Transverse colon (tissue), 4 donors: Measurements from ENCODE around the gene SLC39A7. TPM values are rescaled to one million over a fixed set of nuclear protein-coding genes. Genes with fewer than 3 reads are reported as not detected.

Experiments
- DNase-seq: peaks from one replicate; pipeline ENCODE4 v3.0.0-alpha.2; 2019
- H3K27ac ChIP-seq, 4 donors: fragments of 200-600 bp; sonication (generic); 2 replicates each; pipeline ENCODE4 v1.5.1; 2016 to 2018; ENCODE audit warnings: inconsistent platforms in 4 of 4
- H3K27me3 ChIP-seq: fragments of 200-600 bp; sonication (generic); 2 replicates; pipeline ENCODE4 v1.5.1; 2017; ENCODE audit warnings: inconsistent platforms
- H3K36me3 ChIP-seq, 4 donors: fragments of 200-600 bp; sonication (generic); 2 replicates each; pipeline ENCODE4 v1.5.1; 2017 to 2019; ENCODE audit warnings: inconsistent platforms in 4 of 4
- H3K4me1 ChIP-seq, 4 donors: fragments of 200-600 bp; sonication (generic); 2 replicates each; pipeline ENCODE4 v1.5.1; 2017 to 2020; ENCODE audit warnings: inconsistent platforms in 4 of 4
- H3K4me3 ChIP-seq, 4 donors: fragments of 200-600 bp; sonication (generic); 1 replicate in 1 of 4; 2 replicates in 3 of 4; pipeline versions ENCODE4 v1.5.1 to v1.6.1; 2017 to 2019; ENCODE audit warnings: inconsistent platforms in 4 of 4
- H3K9me3 ChIP-seq, 2 donors: fragments of 200-600 bp; sonication (generic); 2 replicates each; pipeline ENCODE4 v1.5.1; 2017 to 2019; ENCODE audit warnings: inconsistent platforms in 2 of 2
- CTCF ChIP-seq, 5 experiments: fragments of 200-600 bp in 3 of 5; fragments of 450-650 bp in 2 of 5; sonication (generic) in 3 of 5; IDR thresholded peaks; 1 replicate in 2 of 5; 2 replicates in 3 of 5; pipeline ENCODE4 v1.5.1; 2016 to 2017; ENCODE audit warnings: antibody characterized with exemption in 5 of 5, inconsistent platforms in 3 of 5, mild to moderate bottlenecking in 2 of 5, moderate library complexity in 1 of 5
- EP300 ChIP-seq: sonication (generic); formaldehyde crosslinking; IDR thresholded peaks from one replicate; pipeline ENCODE4 v1.6.1; 2017; ENCODE audit warnings: antibody characterized with exemption, low read depth
- POLR2A ChIP-seq: fragments of 450-650 bp; IDR thresholded peaks from one replicate; pipeline ENCODE4 v1.6.1; 2016; ENCODE audit warnings: antibody characterized with exemption, mild to moderate bottlenecking, moderate library complexity
- POLR2AphosphoS5 ChIP-seq, 3 donors: sonication (generic); formaldehyde crosslinking; IDR thresholded peaks; one replicate each; pipeline ENCODE4 v1.6.1; 2016; ENCODE audit warnings: antibody characterized with exemption in 3 of 3
- WGBS, 2 donors: methylation state at CpG; one replicate each; pipeline ENCODE4 v1.1.5; 2018; ENCODE audit warnings: low coverage in 1 of 2; 5-methylcytosine and 5-hydroxymethylcytosine counted together
- in situ Hi-C, 4 donors: fragments of 200-750 bp; cut with MboI; loops; one replicate each; pipeline versions ENCODE4 v1.15.0 to v1.15.1; 2017; ENCODE audit warnings: low sequenced_read_pairs in 3 of 4, low pct_ligation_motif_present in 1 of 4, low pct_unique_long_range_greater_than_20kb in 1 of 4
- intact Hi-C: fragments of 100-400 bp; cut with DNase I; formaldehyde crosslinking; loops from one replicate; pipeline ENCODE4 v1.15.1; 2023; ENCODE audit warnings: low total_unique reads
- total RNA-seq, 4 donors: library from RNA; depleted of rRNA; stranded (reverse); fragments of >200 nt; gene quantifications; one replicate each; pipeline ENCODE4 v1.1.0, GENCODE V29; 2016

The SLC39A7 gene
- total RNA-seq, 4 donors from 2014 or later: 38.2 to 99.9 (median 60.5) TPM

- DNase-seq: no peak
- no peak for TF ChIP-seq POLR2AphosphoS5 (IDR thresholded peaks at IDR 0.05)
- no peak for TF ChIP-seq EP300
- TF ChIP-seq CTCF (IDR thresholded peaks at IDR 0.05): no peak
- TF ChIP-seq POLR2A: no peak
- Histone ChIP-seq H3K4me3 (peak overlapping the region; percentile 24 to 83 (median 66)), H3K27ac (peak overlapping the region; percentile 76 to 88 (median 80)), H3K27me3 (no peaks in the 10 kb centered on the region), H3K4me1 (peaks cover 21 to 57% (median 43%) of the 10 kb centered on the region in 4 donors), H3K36me3 (peaks cover 0 to 14% (median 1%) of the 10 kb centered on the region in 4 donors), H3K9me3 (no peaks in the 10 kb centered on the region)
- WGBS, 2 donors: 47 to 81% methylated on average over 6 to 17 of the region's 17 CpGs
- in situ Hi-C loops: no loop called here
- intact Hi-C loops: no loop called here
These were observed 4.7 kb downstream of the SLC39A7 start for GRCh38 chr6:33205191-33206026.

GRCh38 chr6:33206027-33206863 lies 5.6 kb downstream of the SLC39A7 start:
- TF ChIP-seq POLR2AphosphoS5 (IDR thresholded peaks at IDR 0.05) (no peak), POLR2A (no peak), CTCF (IDR thresholded peaks at IDR 0.05) (no peak), EP300 (no peak)
- peaks cover 21 to 56% (median 43%) of the 10 kb centered on the region in 4 donors for H3K4me1 ChIP-seq
- peaks cover 0 to 17% (median 1%) of the 10 kb centered on the region in 4 donors for H3K36me3 ChIP-seq
- WGBS, 2 donors: 84 to 88% methylated on average over 2 to 3 of the region's 3 CpGs
- DNase-seq: no peak
- no peak overlapping the region for H3K4me3 ChIP-seq
- intact Hi-C loops (no loop called here), in situ Hi-C loops (no loop called here)
- no peaks in the 10 kb centered on the region for H3K27me3 ChIP-seq
- no peaks in the 10 kb centered on the region for H3K9me3 ChIP-seq
- H3K27ac ChIP-seq: no peak overlapping the region

- peak overlapping the region in 3 of 4 donors; percentile 82 to 94 (median 88) for H3K4me3 ChIP-seq
- intact Hi-C loops (no loop called here), in situ Hi-C loops (no loop called here)
- peak overlapping the region; percentile 92 to 98 (median 94) for H3K27ac ChIP-seq
- DNase-seq: no peak
- no peak for TF ChIP-seq POLR2AphosphoS5 (IDR thresholded peaks at IDR 0.05)
- no peak for TF ChIP-seq POLR2A
- no peak for TF ChIP-seq EP300
- no peak for TF ChIP-seq CTCF (IDR thresholded peaks at IDR 0.05)
- H3K4me1 ChIP-seq: peaks cover 14 to 48% (median 35%) of the 10 kb centered on the region in 4 donors
- H3K9me3 ChIP-seq: no peaks in the 10 kb centered on the region
- WGBS, 2 donors: 25 to 38% methylated on average over 8 to 20 of the region's 20 CpGs
- H3K36me3 ChIP-seq: peaks cover 0 to 17% (median 1%) of the 10 kb centered on the region in 4 donors
- H3K27me3 ChIP-seq: no peaks in the 10 kb centered on the region
These were observed 6.3 kb downstream of the SLC39A7 start for GRCh38 chr6:33206864-33207551.
